Vagina (tissue), 2 donors: ENCODE measurements around the gene PDGFC. TPM values are rescaled to one million over a fixed set of nuclear protein-coding genes. Genes with fewer than 3 reads are reported as not detected.

ENCODE experiments used
- DNase-seq, 2 donors: peaks; one replicate each; pipeline ENCODE4 v3.0.0-alpha.2; 2017; ENCODE audit errors: extremely low spot score in 2 of 2
- H3K27ac ChIP-seq: fragments of 200-600 bp; sonication (generic); one replicate; pipeline ENCODE4 v1.5.1; 2019
- H3K27me3 ChIP-seq: fragments of 200-600 bp; sonication (generic); one replicate; pipeline ENCODE4 v1.5.1; 2019
- H3K36me3 ChIP-seq, 2 donors: fragments of 200-600 bp; sonication (generic); one replicate each; pipeline ENCODE4 v1.5.1; 2017 to 2019
- H3K4me1 ChIP-seq: fragments of 200-600 bp; sonication (generic); one replicate; pipeline ENCODE4 v1.5.1; 2019
- H3K4me3 ChIP-seq, 2 donors: fragments of 200-600 bp; sonication (generic); 1 replicate in 1 of 2; 2 replicates in 1 of 2; pipeline ENCODE4 v1.5.1; 2016 to 2019
- H3K9me3 ChIP-seq: fragments of 200-600 bp; sonication (generic); one replicate; pipeline ENCODE4 v1.5.1; 2019
- CTCF ChIP-seq, 3 experiments: fragments of 450-650 bp in 2 of 3; fragments of 200-600 bp in 1 of 3; sonication (generic) in 1 of 3; IDR thresholded peaks; one replicate each; pipeline ENCODE4 v1.5.1; 2017 to 2019; ENCODE audit warnings: antibody characterized with exemption in 3 of 3, mild to moderate bottlenecking in 2 of 3, moderate library complexity in 2 of 3
- POLR2A ChIP-seq, 2 donors: fragments of 450-650 bp; IDR thresholded peaks; one replicate each; pipeline ENCODE4 v1.6.1; 2017; ENCODE audit warnings: antibody characterized with exemption in 2 of 2, mild to moderate bottlenecking in 2 of 2, moderate library complexity in 2 of 2
- POLR2AphosphoS5 ChIP-seq, 2 donors: sonication (generic); formaldehyde crosslinking; IDR thresholded peaks; one replicate each; pipeline ENCODE4 v1.9.0; 2017; ENCODE audit warnings: antibody characterized with exemption in 2 of 2, mild to moderate bottlenecking in 2 of 2, low read depth in 1 of 2; ENCODE audit not compliant: insufficient read depth in 1 of 2
- intact Hi-C: fragments of 100-400 bp; cut with DNase I; formaldehyde crosslinking; loops from one replicate; pipeline ENCODE4 v1.15.1; 2023
- total RNA-seq: library from RNA; depleted of rRNA; stranded (reverse); fragments of >200 nt; gene quantifications from one replicate; pipeline ENCODE4 v1.2.3, GENCODE V29; 2016

The PDGFC gene
- total RNA-seq, 1 donor from 2014 or later = 19.4 TPM

GRCh38 chr4:156962528-156962974 is 9.0 kb downstream of the PDGFC start:
- H3K27ac ChIP-seq = no peak overlapping the region
- H3K27me3 ChIP-seq = no peaks in the 10 kb centered on the region
- intact Hi-C loops = no loop called here
- TF ChIP-seq POLR2AphosphoS5 (IDR thresholded peaks at IDR 0.05; ENCODE audit: insufficient read depth in 1 of 2, low read depth in 1 of 2) = peak in 1 of 2 donors; percentile 59
- TF ChIP-seq CTCF (IDR thresholded peaks at IDR 0.05) = no peak
- TF ChIP-seq POLR2A (IDR thresholded peaks at IDR 0.05) = no peak
- no peak for DNase-seq
- no peaks in the 10 kb centered on the region for H3K36me3 ChIP-seq
- no peaks in the 10 kb centered on the region for H3K9me3 ChIP-seq
- H3K4me3 ChIP-seq = no peak overlapping the region
- peaks cover 41% of the 10 kb centered on the region for H3K4me1 ChIP-seq

GRCh38 chr4:156962058-156962358 is 9.6 kb downstream of the PDGFC start:
- peaks cover 46% of the 10 kb centered on the region for H3K4me1 ChIP-seq
- H3K27ac ChIP-seq = peak overlapping the region; percentile 20
- no peak for DNase-seq
- H3K4me3 ChIP-seq = no peak overlapping the region
- intact Hi-C loops = no loop called here
- no peaks in the 10 kb centered on the region for H3K36me3 ChIP-seq
- H3K9me3 ChIP-seq = no peaks in the 10 kb centered on the region
- no peaks in the 10 kb centered on the region for H3K27me3 ChIP-seq
- TF ChIP-seq CTCF (IDR thresholded peaks at IDR 0.05) (no peak), POLR2AphosphoS5 (IDR thresholded peaks at IDR 0.05; ENCODE audit: insufficient read depth in 1 of 2, low read depth in 1 of 2) (no peak), POLR2A (IDR thresholded peaks at IDR 0.05) (no peak)

GRCh38 chr4:156961196-156962057 is 10.2 kb downstream of the PDGFC start:
- no peaks in the 10 kb centered on the region for H3K27me3 ChIP-seq
- DNase-seq = no peak
- H3K4me1 ChIP-seq = peaks cover 48% of the 10 kb centered on the region
- no peak overlapping the region for H3K4me3 ChIP-seq
- TF ChIP-seq POLR2A (IDR thresholded peaks at IDR 0.05) = no peak
- TF ChIP-seq CTCF (IDR thresholded peaks at IDR 0.05) = no peak
- no peak for TF ChIP-seq POLR2AphosphoS5 (IDR thresholded peaks at IDR 0.05; ENCODE audit: insufficient read depth in 1 of 2, low read depth in 1 of 2)
- no peaks in the 10 kb centered on the region for H3K9me3 ChIP-seq
- H3K27ac ChIP-seq = peak overlapping the region; percentile 20
- intact Hi-C loops = no loop called here
- no peaks in the 10 kb centered on the region for H3K36me3 ChIP-seq

- Histone ChIP-seq H3K4me1 (peaks cover 48% of the 10 kb centered on the region), H3K36me3 (no peaks in the 10 kb centered on the region), H3K27me3 (no peaks in the 10 kb centered on the region), H3K9me3 (no peaks in the 10 kb centered on the region), H3K27ac (no peak overlapping the region), H3K4me3 (no peak overlapping the region)
- DNase-seq = no peak
- TF ChIP-seq CTCF (IDR thresholded peaks at IDR 0.05) (no peak), POLR2A (IDR thresholded peaks at IDR 0.05) (no peak), POLR2AphosphoS5 (IDR thresholded peaks at IDR 0.05; ENCODE audit: insufficient read depth in 1 of 2, low read depth in 1 of 2) (no peak)
- intact Hi-C loops = no loop called here
Measured at GRCh38 chr4:156959298-156959702, 12.3 kb downstream of the PDGFC start.
